Lower leg skin (tissue), 3 donors: ENCODE measurements around the gene CHMP4A.

Experiments
- CTCF ChIP-seq, 3 donors: fragments of 450-650 bp; IDR thresholded peaks; one replicate each; pipeline ENCODE4 v1.5.1; 2016; ENCODE audit warnings: antibody characterized with exemption in 3 of 3, mild to moderate bottlenecking in 3 of 3, moderate library complexity in 2 of 3
- POLR2A ChIP-seq, 2 donors: fragments of 450-650 bp; IDR thresholded peaks; one replicate each; pipeline ENCODE4 v1.6.1; 2016 to 2017; ENCODE audit warnings: antibody characterized with exemption in 2 of 2, mild to moderate bottlenecking in 1 of 2, moderate library complexity in 1 of 2

DNA sequence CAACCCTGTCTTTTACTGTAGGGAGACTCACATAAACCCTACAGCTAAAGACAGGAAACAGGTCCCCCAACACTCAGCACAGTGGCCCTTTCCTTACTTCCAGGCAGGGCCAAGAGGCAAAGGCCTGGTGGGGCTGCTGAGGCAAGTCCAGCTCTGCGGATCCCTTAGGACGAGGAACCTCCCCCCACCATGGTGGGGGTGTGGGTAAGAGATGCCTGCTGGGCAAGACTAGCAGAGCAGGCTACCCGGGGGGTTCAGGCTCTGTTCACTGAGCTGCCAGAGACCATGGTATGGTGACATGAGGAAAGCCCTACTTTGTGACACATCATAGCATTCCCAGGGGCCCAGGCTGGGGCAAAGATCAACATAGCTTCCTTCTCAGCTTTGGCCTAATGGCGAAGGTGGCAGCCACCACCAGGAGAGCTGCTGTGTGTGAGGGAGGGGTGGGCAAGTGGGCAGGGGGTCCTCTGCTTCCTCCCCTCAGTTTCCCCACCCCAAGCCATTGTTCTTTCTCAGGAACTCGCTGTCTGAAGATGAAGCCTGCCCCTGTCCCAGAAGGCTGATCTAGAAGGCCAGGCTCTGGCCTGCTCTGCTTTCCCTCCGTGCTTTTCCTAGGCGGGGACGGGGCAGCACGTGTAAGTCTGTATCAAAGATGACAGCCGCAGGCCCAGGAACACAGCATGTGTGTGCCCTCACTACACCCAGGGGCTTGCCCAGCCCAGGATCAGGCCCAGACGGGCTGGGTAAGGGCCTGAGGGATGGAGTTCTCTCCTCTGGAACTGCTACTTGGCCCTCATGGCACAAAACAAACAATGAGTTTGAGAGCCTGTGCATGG is 39.2 kb upstream of the CHMP4A start:
- TF ChIP-seq CTCF (IDR thresholded peaks at IDR 0.05) (no peak), POLR2A (IDR thresholded peaks at IDR 0.05) (no peak)
